MCF 10A (cell line): ENCODE data around the gene MOK. TPM values are rescaled to one million over a fixed set of nuclear protein-coding genes. Genes with fewer than 3 reads are reported as not detected.

ENCODE experiments used
- BruUV-seq: library from RNA; stranded (reverse); fragments of 400-500 nt; replicated peaks from 2 replicates; lab custom pipeline; 2021; lab: Mats Ljungman, UMichigan
- CTCF ChIA-PET: fragments of 300-600 bp; sonication (Branson Sonifier 250); formaldehyde crosslinking; extraction: SDS; loops from one replicate; lab custom pipeline; 2021; ENCODE audit warnings: antibody characterized with exemption, inconsistent platforms; lab: Yijun Ruan, JAX
- POLR2A ChIA-PET: fragments of 300-600, 350-650 bp; sonication (Branson Sonifier 250); formaldehyde crosslinking; extraction: SDS; loops from one replicate; lab custom pipeline; 2020; ENCODE audit warnings: antibody characterized with exemption, inconsistent platforms; lab: Yijun Ruan, JAX
- DNase-seq: peaks from one replicate; pipeline ENCODE4 v3.0.0-alpha.2; 2018; ENCODE audit not compliant: unreplicated experiment
- H3K27ac Mint-ChIP-seq: one replicate; pipeline ENCODE4 v1.8.0; 2022; ENCODE audit warnings: mild to moderate bottlenecking, low read depth, mixed read lengths; ENCODE audit not compliant: unreplicated experiment
- H3K27me3 Mint-ChIP-seq: one replicate; pipeline ENCODE4 v1.8.0; 2022; ENCODE audit warnings: mixed read lengths; ENCODE audit not compliant: insufficient read depth, unreplicated experiment
- H3K36me3 Mint-ChIP-seq: one replicate; pipeline ENCODE4 v1.8.0; 2022; ENCODE audit warnings: mild to moderate bottlenecking, moderate library complexity, mixed read lengths; ENCODE audit not compliant: insufficient read depth, unreplicated experiment
- H3K4me1 Mint-ChIP-seq: one replicate; pipeline ENCODE4 v1.8.0; 2022; ENCODE audit warnings: mixed read lengths; ENCODE audit not compliant: insufficient read depth, unreplicated experiment
- H3K4me3 Mint-ChIP-seq: one replicate; pipeline ENCODE4 v1.8.0; 2022; ENCODE audit warnings: mild to moderate bottlenecking, moderate library complexity, mixed read lengths; ENCODE audit not compliant: unreplicated experiment
- H3K9me3 Mint-ChIP-seq: one replicate; pipeline ENCODE4 v1.8.0; 2022; ENCODE audit warnings: mixed read lengths; ENCODE audit not compliant: unreplicated experiment
- CTCF ChIP-seq: fragments of 200-600 bp; IDR thresholded peaks from one replicate; pipeline ENCODE4 v1.8.0; 2022; ENCODE audit warnings: antibody characterized with exemption, mild to moderate bottlenecking; ENCODE audit not compliant: unreplicated experiment
- intact Hi-C: fragments of 100-400 bp; cut with micrococcal nuclease; formaldehyde crosslinking; loops from 2 replicates; pipeline ENCODE4 v1.14.1; 2022
- total RNA-seq: library from RNA; stranded (reverse); gene quantifications from 2 replicates; pipeline ENCODE4 v1.2.3, GENCODE V29; 2022

The MOK gene
- total RNA-seq, 1 experiment from 2014 or later, result 98.9 TPM

GRCh38 chr14:102207831-102208365 is 97.1 kb downstream of the MOK start:
- H3K27me3 Mint-ChIP-seq, result no peaks in the 10 kb centered on the region
- no peak overlapping the region for H3K27ac Mint-ChIP-seq
- peaks cover 29% of the 10 kb centered on the region for H3K36me3 Mint-ChIP-seq
- POLR2A ChIA-PET, result no interaction called here
- no peaks in the 10 kb centered on the region for H3K4me1 Mint-ChIP-seq
- H3K9me3 Mint-ChIP-seq, result no peaks in the 10 kb centered on the region
- intact Hi-C loops, result no loop called here
- CTCF ChIA-PET, result no interaction called here
- no TSS peak for BruUV-seq
- no peak for DNase-seq
- H3K4me3 Mint-ChIP-seq, result no peak overlapping the region
- no peak for TF ChIP-seq CTCF

- intact Hi-C loops, result no loop called here
- BruUV-seq, result no TSS peak
- CTCF ChIA-PET, result interaction anchor here (0.6 kb wide), 1 partner anchor 232 kb away, joined by 3 read pairs; no protein-coding TSS in a partner anchor
- Mint-ChIP-seq H3K27ac (no peak overlapping the region), H3K4me3 (no peak overlapping the region), H3K9me3 (no peaks in the 10 kb centered on the region), H3K4me1 (no peaks in the 10 kb centered on the region), H3K36me3 (peaks cover 35% of the 10 kb centered on the region), H3K27me3 (no peaks in the 10 kb centered on the region)
- POLR2A ChIA-PET, result no interaction called here
- no peak for TF ChIP-seq CTCF
- no peak for DNase-seq
Measured at GRCh38 chr14:102206918-102207317, 98.0 kb downstream of the MOK start.

GRCh38 chr14:102205560-102205959 is 99.4 kb downstream of the MOK start:
- Mint-ChIP-seq H3K4me1 (no peaks in the 10 kb centered on the region), H3K9me3 (no peaks in the 10 kb centered on the region), H3K27ac (no peak overlapping the region), H3K4me3 (no peak overlapping the region), H3K36me3 (peaks cover 40% of the 10 kb centered on the region), H3K27me3 (no peaks in the 10 kb centered on the region)
- POLR2A ChIA-PET, result no interaction called here
- no peak for TF ChIP-seq CTCF
- intact Hi-C loops, result no loop called here
- CTCF ChIA-PET, result interaction anchor here (0.6 kb wide), 1 partner anchor 9 kb away, joined by 3 read pairs; no protein-coding TSS in a partner anchor
- BruUV-seq, result no TSS peak
- DNase-seq, result no peak

GRCh38 chr14:102203382-102203781 is 101.6 kb downstream of the MOK start:
- Mint-ChIP-seq H3K36me3 (peaks cover 50% of the 10 kb centered on the region), H3K4me3 (no peak overlapping the region), H3K27me3 (no peaks in the 10 kb centered on the region), H3K27ac (no peak overlapping the region), H3K4me1 (no peaks in the 10 kb centered on the region), H3K9me3 (no peaks in the 10 kb centered on the region)
- BruUV-seq, result no TSS peak
- no peak for DNase-seq
- no peak for TF ChIP-seq CTCF
- ChIA-PET POLR2A (interaction anchor here (0.6 kb wide), 1 partner anchor 376 kb away, joined by 4 read pairs; no protein-coding TSS in a partner anchor), CTCF (interaction anchor here (0.6 kb wide), 1 partner anchor 92 kb away, joined by 3 read pairs; no protein-coding TSS in a partner anchor)
- intact Hi-C loops, result no loop called here
